Mucosa of rectum (tissue), 2 donors: ENCODE measurements around the gene SERPING1.

Experiments used
- H3K27ac ChIP-seq, 2 donors: one replicate each; pipeline ENCODE4 v1.7.0; 2013; ENCODE audit warnings: inconsistent platforms in 2 of 2, low read depth in 2 of 2, low read length in 2 of 2
- H3K27me3 ChIP-seq, 2 donors: one replicate each; pipeline ENCODE4 v1.7.0; 2013; ENCODE audit warnings: low read length in 2 of 2; ENCODE audit not compliant: control insufficient read depth in 2 of 2, insufficient read depth in 2 of 2
- H3K36me3 ChIP-seq, 2 donors: one replicate each; pipeline ENCODE4 v1.7.0; 2013; ENCODE audit warnings: low read length in 2 of 2; ENCODE audit not compliant: control insufficient read depth in 2 of 2, insufficient read depth in 2 of 2
- H3K4me1 ChIP-seq, 2 donors: one replicate each; pipeline ENCODE4 v1.7.0; 2013; ENCODE audit warnings: low read length in 2 of 2, mild to moderate bottlenecking in 1 of 2; ENCODE audit not compliant: control insufficient read depth in 2 of 2, insufficient read depth in 2 of 2
- H3K4me3 ChIP-seq, 2 donors: one replicate each; pipeline ENCODE4 v1.7.0; 2013; ENCODE audit warnings: low read length in 2 of 2
- H3K9ac ChIP-seq, 2 donors: one replicate each; pipeline ENCODE4 v1.7.0; 2013; ENCODE audit warnings: low read length in 2 of 2, low read depth in 1 of 2, mild to moderate bottlenecking in 1 of 2
- H3K9me3 ChIP-seq, 2 donors: one replicate each; pipeline ENCODE4 v1.7.0; 2013; ENCODE audit warnings: low read length in 2 of 2; ENCODE audit not compliant: control insufficient read depth in 2 of 2
- donor health status: healthy.
- donor health status: Normal muscosa, but diverticular disease.

The SERPING1 gene

DNA sequence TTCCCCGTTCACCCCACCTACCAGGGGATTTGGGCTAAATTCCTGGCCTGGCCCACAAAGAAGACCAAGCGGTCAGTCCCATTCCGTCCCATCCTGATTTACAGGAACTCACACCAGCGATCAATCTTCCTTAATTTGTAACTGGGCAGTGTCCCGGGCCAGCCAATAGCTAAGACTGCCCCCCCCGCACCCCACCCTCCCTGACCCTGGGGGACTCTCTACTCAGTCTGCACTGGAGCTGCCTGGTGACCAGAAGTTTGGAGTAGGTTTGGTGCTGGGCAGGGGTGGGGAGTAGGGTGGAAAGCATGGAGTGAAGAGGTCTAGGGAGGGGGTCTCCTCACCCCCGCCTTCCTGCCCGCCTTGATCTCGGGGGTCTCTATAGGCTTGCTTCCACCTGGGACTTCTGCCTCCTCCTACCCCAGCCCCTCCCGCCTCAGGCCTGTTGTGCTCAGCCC lies at the start of gene SERPING1:
SERPING1 (plus strand) TSS at position 225 of the 455 bp plus-strand sequence. CDS start 586 bp downstream, outside the sequence.
- H3K9ac ChIP-seq: peak within 1 kb of the TSS; percentile 41 to 58
- H3K4me1 ChIP-seq: no peaks in the 10 kb centered on the region
- H3K9me3 ChIP-seq: no peaks in the 10 kb centered on the region
- peak within 1 kb of the TSS; percentile 63 to 75 for H3K27ac ChIP-seq
- peak within 1 kb of the TSS; percentile 60 to 63 for H3K4me3 ChIP-seq
- peaks cover 7 to 8% of the 10 kb centered on the region in 2 donors for H3K27me3 ChIP-seq
- H3K36me3 ChIP-seq: no peaks in the 10 kb centered on the region

DNA sequence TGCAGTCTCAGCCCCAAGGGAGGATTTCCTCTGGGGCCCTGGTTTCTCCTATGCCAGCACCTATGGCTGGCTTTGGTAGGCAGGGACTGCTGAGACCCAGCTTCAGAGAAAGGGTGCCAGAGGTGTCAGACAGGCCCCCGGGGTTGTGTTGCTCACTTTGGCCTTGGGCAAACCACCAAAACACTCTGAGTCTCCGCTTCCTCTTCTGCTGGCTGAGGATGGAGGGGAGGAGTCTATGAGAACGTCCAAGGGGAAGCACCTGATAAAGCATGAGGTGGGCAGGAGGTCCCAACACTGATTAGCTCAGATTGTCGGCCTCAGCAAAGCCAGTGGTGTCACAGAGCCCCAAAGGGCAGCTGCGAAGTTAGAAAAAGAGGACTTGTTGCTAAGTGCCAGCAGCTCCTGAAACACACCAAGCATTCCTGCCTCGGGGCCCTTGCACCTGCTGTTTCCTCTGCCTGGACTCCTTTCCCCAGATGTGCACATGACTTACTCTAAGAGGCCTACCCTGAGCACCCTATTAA lies 49.6 kb upstream of the SERPING1 start:
- no peak overlapping the region for H3K9ac ChIP-seq

DNA sequence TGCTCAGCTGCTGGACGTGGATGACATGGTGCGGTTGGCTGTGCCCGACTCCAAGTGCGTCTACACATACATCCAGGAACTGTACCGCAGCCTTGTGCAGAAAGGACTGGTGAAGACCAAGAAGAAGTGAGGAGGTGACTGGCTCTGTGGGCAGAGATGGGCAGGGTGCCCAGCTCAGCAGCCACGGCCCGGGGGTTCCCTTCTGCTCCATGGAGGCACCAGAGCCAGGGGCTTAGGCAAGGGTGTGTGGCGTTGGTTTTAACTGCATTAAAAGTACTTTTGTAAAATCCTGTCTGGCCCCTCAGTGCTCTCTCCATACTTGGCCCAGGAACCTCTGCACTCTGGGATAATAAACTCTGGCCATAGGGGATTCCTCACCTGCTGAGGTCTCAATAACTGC lies 47.5 kb upstream of the SERPING1 start:
- no peak overlapping the region for H3K4me3 ChIP-seq
- no peak overlapping the region for H3K27ac ChIP-seq
- H3K9me3 ChIP-seq: no peaks in the 10 kb centered on the region
- H3K27me3 ChIP-seq: no peaks in the 10 kb centered on the region
- no peak overlapping the region for H3K9ac ChIP-seq
- peaks cover 0 to 2% of the 10 kb centered on the region in 2 donors for H3K4me1 ChIP-seq
- H3K36me3 ChIP-seq: peaks cover 28 to 43% of the 10 kb centered on the region in 2 donors

More for the DNA sequence above, 49.6 kb upstream of the SERPING1 start:
- Histone ChIP-seq H3K36me3 (peaks cover 18 to 25% of the 10 kb centered on the region in 2 donors), H3K27ac (no peak overlapping the region), H3K4me3 (no peak overlapping the region), H3K4me1 (peaks cover 0 to 2% of the 10 kb centered on the region in 2 donors), H3K27me3 (no peaks in the 10 kb centered on the region), H3K9me3 (no peaks in the 10 kb centered on the region)

DNA sequence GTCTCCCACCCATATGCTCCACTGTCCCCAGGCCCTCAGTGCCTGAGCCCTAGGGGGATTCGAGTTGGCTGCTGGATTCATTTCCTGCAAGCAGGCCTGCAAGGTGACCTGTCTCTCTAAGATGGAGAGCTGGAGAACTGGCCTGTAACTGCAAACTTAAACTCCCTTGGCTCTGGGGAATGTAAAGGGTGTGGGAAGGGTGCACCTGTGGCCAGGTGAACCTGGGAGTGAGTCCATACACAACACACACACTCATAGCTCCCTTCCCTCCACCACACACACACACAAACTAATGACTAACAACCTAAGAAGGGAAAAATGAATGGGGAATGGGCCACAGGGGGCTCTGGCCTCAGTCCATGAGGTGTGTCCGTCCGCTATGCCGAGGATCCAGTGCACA lies 45.5 kb upstream of the SERPING1 start:
- H3K4me3 ChIP-seq: no peak overlapping the region
- peaks cover 0 to 2% of the 10 kb centered on the region in 2 donors for H3K4me1 ChIP-seq
- no peaks in the 10 kb centered on the region for H3K27me3 ChIP-seq
- H3K9me3 ChIP-seq: no peaks in the 10 kb centered on the region
- H3K36me3 ChIP-seq: peaks cover 28 to 55% of the 10 kb centered on the region in 2 donors
- no peak overlapping the region for H3K9ac ChIP-seq
- no peak overlapping the region for H3K27ac ChIP-seq

DNA sequence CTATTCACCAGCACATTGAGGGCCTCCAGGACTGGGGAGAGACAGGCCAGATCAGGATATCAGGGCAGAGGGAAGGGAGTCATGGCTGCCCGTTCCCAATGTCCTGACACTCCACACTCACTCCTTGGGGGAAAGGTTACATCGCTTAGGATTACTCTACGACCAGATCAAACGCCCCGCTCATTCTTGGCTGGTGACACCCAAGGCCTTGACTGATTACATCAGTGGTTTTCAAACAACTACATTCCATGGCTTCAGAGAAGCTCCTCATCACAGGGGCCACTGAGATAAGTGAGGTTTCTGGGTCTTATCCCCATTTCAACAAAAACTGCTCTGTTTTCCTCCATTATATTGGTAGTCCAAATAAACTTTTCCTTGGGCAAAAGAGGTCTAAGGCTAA lies 45.0 kb upstream of the SERPING1 start:
- Histone ChIP-seq H3K9me3 (no peaks in the 10 kb centered on the region), H3K9ac (no peak overlapping the region), H3K27me3 (no peaks in the 10 kb centered on the region), H3K4me1 (peaks cover 0 to 2% of the 10 kb centered on the region in 2 donors), H3K36me3 (peaks cover 28 to 57% of the 10 kb centered on the region in 2 donors), H3K4me3 (no peak overlapping the region), H3K27ac (no peak overlapping the region)

DNA sequence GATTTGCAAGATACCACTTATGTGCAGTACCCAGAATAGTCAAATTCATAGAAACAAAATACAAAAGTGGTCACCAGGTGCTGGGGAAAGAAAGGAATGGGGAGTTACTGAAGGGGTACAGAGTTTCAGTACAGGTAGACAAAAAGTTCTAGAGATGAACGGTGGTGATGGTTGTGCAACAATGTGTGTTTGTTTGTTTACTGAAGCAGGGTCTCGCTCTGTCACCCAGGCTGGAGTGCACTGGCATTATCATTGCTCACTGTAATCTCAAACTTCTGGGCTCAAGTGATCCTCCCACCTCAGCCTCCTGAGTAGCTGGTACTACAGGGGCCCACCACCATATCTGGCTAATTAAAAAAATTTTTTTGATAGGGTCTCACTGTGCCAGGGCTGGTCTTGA lies 42.1 kb upstream of the SERPING1 start:
- H3K9ac ChIP-seq: no peak overlapping the region

DNA sequence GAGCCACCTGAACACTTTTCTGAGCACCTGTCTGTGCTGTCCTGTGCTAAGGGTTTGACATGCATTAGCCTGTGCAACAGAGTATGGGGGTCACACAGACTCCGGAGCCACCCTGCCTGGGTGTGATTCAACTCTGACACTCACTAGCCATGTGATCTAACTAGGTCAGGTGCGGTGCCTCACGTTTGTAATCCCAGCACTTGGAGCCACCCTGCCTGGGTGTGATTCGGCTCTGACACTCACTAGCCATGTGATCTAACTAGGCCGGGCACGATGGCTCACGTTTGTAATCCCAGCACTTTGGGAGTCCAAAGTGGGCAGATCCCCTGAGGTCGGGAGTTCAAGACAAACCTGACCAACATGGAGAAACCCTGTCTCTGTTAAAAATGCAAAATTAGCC lies 41.4 kb upstream of the SERPING1 start:
- Histone ChIP-seq H3K9ac (no peak overlapping the region), H3K9me3 (no peaks in the 10 kb centered on the region), H3K27me3 (no peaks in the 10 kb centered on the region), H3K4me3 (no peak overlapping the region), H3K4me1 (no peaks in the 10 kb centered on the region), H3K36me3 (peaks cover 31 to 59% of the 10 kb centered on the region in 2 donors), H3K27ac (no peak overlapping the region)

More for the DNA sequence above, 42.1 kb upstream of the SERPING1 start:
- H3K27me3 ChIP-seq: no peaks in the 10 kb centered on the region
- H3K9me3 ChIP-seq: no peaks in the 10 kb centered on the region
- no peaks in the 10 kb centered on the region for H3K4me1 ChIP-seq
- H3K36me3 ChIP-seq: peaks cover 32 to 61% of the 10 kb centered on the region in 2 donors
- no peak overlapping the region for H3K27ac ChIP-seq
- H3K4me3 ChIP-seq: no peak overlapping the region

DNA sequence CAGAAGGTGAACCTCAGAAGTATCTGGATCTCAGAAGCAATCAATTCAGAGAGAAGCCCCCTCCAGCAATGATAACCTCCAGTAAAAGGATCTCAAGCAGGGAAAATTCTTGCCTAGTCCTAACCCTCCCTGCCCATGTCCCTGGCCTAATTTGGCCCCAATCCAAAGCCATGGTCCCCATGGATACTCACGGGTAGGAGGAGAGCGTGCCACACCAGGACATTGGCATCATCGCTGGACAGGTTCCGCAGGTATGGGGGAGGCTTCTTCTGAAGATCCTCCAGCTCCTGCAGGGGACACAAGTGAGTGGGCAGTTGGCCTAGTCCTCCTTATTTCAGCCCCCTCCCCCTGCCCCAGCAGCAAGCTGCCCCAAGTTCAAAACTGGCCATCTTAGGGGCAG lies 37.3 kb upstream of the SERPING1 start:
- H3K36me3 ChIP-seq: peaks cover 9 to 25% of the 10 kb centered on the region in 2 donors
- no peak overlapping the region for H3K27ac ChIP-seq

DNA sequence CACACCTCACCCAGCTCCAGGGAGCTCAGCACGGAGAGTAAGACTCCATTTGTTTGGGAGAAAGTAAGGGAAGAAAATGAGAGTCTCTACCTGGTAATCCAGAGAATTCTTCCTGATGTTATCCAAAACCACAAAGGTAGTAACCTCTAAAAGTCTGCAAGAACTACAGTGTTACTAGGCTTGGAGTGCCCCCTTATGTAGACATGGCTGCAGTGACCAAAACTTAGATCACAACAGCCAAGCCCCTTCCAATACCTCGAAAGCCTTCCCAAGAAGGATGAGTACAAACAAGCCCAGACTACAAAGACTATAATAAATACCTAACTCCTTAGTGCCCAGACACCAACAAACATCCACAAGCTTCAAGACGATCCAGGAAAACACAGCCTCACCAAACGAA lies 34.9 kb upstream of the SERPING1 start:
- Histone ChIP-seq H3K9ac (no peak overlapping the region), H3K27ac (no peak overlapping the region), H3K4me1 (peaks cover 0 to 13% of the 10 kb centered on the region in 2 donors), H3K27me3 (no peaks in the 10 kb centered on the region), H3K9me3 (no peaks in the 10 kb centered on the region), H3K4me3 (no peak overlapping the region), H3K36me3 (peaks cover 9 to 11% of the 10 kb centered on the region in 2 donors)

More for the DNA sequence above, 37.3 kb upstream of the SERPING1 start:
- no peak overlapping the region for H3K4me3 ChIP-seq
- H3K9ac ChIP-seq: no peak overlapping the region
- H3K9me3 ChIP-seq: no peaks in the 10 kb centered on the region
- H3K27me3 ChIP-seq: no peaks in the 10 kb centered on the region
- no peaks in the 10 kb centered on the region for H3K4me1 ChIP-seq

DNA sequence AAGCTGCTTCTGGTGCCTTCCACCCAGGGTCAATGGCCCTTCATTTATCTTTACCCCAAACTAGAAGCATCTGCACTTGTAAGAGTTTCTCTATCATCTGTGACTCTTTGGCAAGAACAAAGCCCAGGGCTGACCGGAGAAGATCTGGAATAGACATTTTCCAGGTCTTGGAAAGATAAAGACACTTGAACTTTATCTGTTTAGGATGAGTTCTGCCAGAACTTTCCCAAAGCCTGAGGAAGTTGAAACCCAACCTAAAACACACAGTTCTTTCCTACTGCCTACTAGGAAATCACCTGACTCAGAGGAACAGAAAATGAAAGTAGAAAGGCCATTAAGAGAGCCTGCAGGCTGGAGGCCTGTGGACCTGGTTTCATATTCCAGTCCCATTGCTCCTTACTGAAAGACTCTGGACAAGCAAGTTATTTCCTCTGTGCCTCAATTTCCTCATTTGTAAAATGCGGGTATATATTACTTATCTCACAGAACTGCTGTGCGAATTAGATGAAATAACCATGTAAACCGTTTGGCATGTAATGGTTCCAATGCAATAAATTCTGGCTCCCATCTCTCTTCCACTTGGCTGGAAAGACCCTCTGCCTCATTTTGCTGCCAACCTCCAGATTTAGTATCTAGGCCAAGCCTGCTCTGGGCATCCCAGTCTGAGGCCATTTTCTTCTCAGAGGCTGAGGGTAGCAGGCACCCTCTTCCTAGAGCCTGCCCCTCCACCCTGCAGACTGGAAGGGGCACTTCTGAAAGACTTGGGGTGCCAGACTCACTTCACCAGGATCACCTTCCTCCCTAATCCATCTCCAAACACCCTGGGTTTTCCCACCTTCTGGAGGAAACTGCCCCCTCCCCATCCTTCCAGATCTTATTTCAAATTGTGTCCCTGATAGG lies 31.2 kb upstream of the SERPING1 start:
- H3K4me3 ChIP-seq: peak overlapping the region; percentile 60 to 91
- H3K27me3 ChIP-seq: no peaks in the 10 kb centered on the region
- peaks cover 0 to 15% of the 10 kb centered on the region in 2 donors for H3K4me1 ChIP-seq
- H3K9ac ChIP-seq: peak overlapping the region; percentile 20 to 46
- H3K36me3 ChIP-seq: no peaks in the 10 kb centered on the region
- no peaks in the 10 kb centered on the region for H3K9me3 ChIP-seq
- H3K27ac ChIP-seq: peak overlapping the region; percentile 83 to 84
